Measurements from ENCODE around the gene PPL. TPM values are rescaled to one million over a fixed set of nuclear protein-coding genes. Genes with fewer than 3 reads are reported as not detected.
"Not testable (repeated sequence)": the region's sequence is repeated elsewhere in the genome, so short reads cannot be mapped to it uniquely, and the experiment has no call there.

Gene PPL
- total and polyA plus RNA-seq, 2 experiments from 2014 or later: 32.8 to 44.5 TPM

GRCh38 chr16:4954714-4955113 is 17.8 kb upstream of the PPL start:
- no peaks in the 10 kb centered on the region for H3K9me2 ChIP-seq (replicated peaks; ENCODE audit: insufficient read depth)
- no peaks in the 10 kb centered on the region for H3K36me3 ChIP-seq (replicated peaks; ENCODE audit: insufficient read depth, low read depth)
- H3K9me3 ChIP-seq (ENCODE audit: low read depth): no peaks in the 10 kb centered on the region
- no peak overlapping the region for H3K27ac ChIP-seq
- no peaks in the 10 kb centered on the region for H3K27me3 ChIP-seq
- H2AFZ ChIP-seq: no peak overlapping the region
- no peaks in the 10 kb centered on the region for H3K79me2 ChIP-seq
- H3K4me3 ChIP-seq: no peak overlapping the region
- peaks cover 4% of the 10 kb centered on the region for H3K4me1 ChIP-seq (ENCODE audit: insufficient read depth)
- no peaks in the 10 kb centered on the region for H4K20me1 ChIP-seq (ENCODE audit: insufficient read depth, poor library complexity, severe bottlenecking)
- no peak overlapping the region for H3K4me2 ChIP-seq
- TF ChIP-seq EZH2 (IDR thresholded peaks at IDR 0.05; ENCODE audit: borderline replicate concordance) (no peak), CTCF (IDR thresholded peaks at IDR 0.05; ENCODE audit: poor library complexity) (no peak), EZH2phosphoT487 (IDR thresholded peaks at IDR 0.05; ENCODE audit: low read depth, severe bottlenecking, unreplicated experiment) (no peak)
- 94% methylated on average over 1 of the region's 1 CpG for WGBS (ENCODE audit: low lambda C conversion rate, missing lambda C conversion rate)
- no peak for DNase-seq (ENCODE audit: low spot score)

- H3K4me3 ChIP-seq; DNase-seq (ENCODE audit: low spot score); H3K27ac ChIP-seq; H3K79me2 ChIP-seq; H3K9me2 ChIP-seq (replicated peaks; ENCODE audit: insufficient read depth); H3K4me2 ChIP-seq; H3K36me3 ChIP-seq (replicated peaks; ENCODE audit: insufficient read depth, low read depth); H3K27me3 ChIP-seq; H3K9me3 ChIP-seq (ENCODE audit: low read depth); H4K20me1 ChIP-seq (ENCODE audit: insufficient read depth, poor library complexity, severe bottlenecking); H2AFZ ChIP-seq: not testable (repeated sequence)
- peaks cover 12% of the 10 kb centered on the region for H3K4me1 ChIP-seq (ENCODE audit: insufficient read depth)
- WGBS (ENCODE audit: low lambda C conversion rate, missing lambda C conversion rate): 72% methylated on average over 3 of the region's 3 CpGs
These were observed 14.6 kb upstream of the PPL start for GRCh38 chr16:4951583-4951982.

GRCh38 chr16:4949986-4950385 is 13.0 kb upstream of the PPL start:
- 70% methylated on average over 10 of the region's 10 CpGs for WGBS (ENCODE audit: low lambda C conversion rate, missing lambda C conversion rate)
- H3K9me2 ChIP-seq (replicated peaks; ENCODE audit: insufficient read depth): no peaks in the 10 kb centered on the region
- H3K4me2 ChIP-seq: no peak overlapping the region

More at GRCh38 chr16:4949986-4950385, 13.0 kb upstream of the PPL start:
- H3K4me3 ChIP-seq: no peak overlapping the region
- H4K20me1 ChIP-seq (ENCODE audit: insufficient read depth, poor library complexity, severe bottlenecking): no peaks in the 10 kb centered on the region
- H3K79me2 ChIP-seq: no peaks in the 10 kb centered on the region
- no peak overlapping the region for H2AFZ ChIP-seq
- peaks cover 23% of the 10 kb centered on the region for H3K4me1 ChIP-seq (ENCODE audit: insufficient read depth)
- no peak for DNase-seq (ENCODE audit: low spot score)
- H3K27ac ChIP-seq: no peak overlapping the region
- TF ChIP-seq CTCF (IDR thresholded peaks at IDR 0.05; ENCODE audit: poor library complexity) (no peak), EZH2phosphoT487 (IDR thresholded peaks at IDR 0.05; ENCODE audit: low read depth, severe bottlenecking, unreplicated experiment) (no peak), EZH2 (IDR thresholded peaks at IDR 0.05; ENCODE audit: borderline replicate concordance) (no peak)
- H3K27me3 ChIP-seq: no peaks in the 10 kb centered on the region
- H3K9me3 ChIP-seq (ENCODE audit: low read depth): no peaks in the 10 kb centered on the region
- no peaks in the 10 kb centered on the region for H3K36me3 ChIP-seq (replicated peaks; ENCODE audit: insufficient read depth, low read depth)

All from hepatocyte (in vitro differentiated cells).